Measurements from ENCODE around the gene TRAPPC3L.

- no peak for TF ChIP-seq CTCF (conservative IDR thresholded peaks at IDR 0.05)
- TF ChIP-seq ZFX (IDR thresholded peaks at IDR 0.05) = no peak
Observed at GRCh38 chr6:116545651-116546050, at the start of gene TRAPPC3L.
